Loucy (cell line): ENCODE data around the gene CD82.

Experiments
- EZH2phosphoT487 ChIP-seq: fragments of 200-600 bp; IDR thresholded peaks from 2 replicates; pipeline ENCODE4 v1.6.1; 2018; ENCODE audit warnings: antibody characterized with exemption, mild to moderate bottlenecking, moderate library complexity, borderline replicate concordance
- TF ChIP-seq, protein P1 (sequence below): fragments of 200-600 bp; sonication (generic); conservative IDR thresholded peaks from 2 replicates; pipeline ENCODE4 v1.5.1; 2014; ENCODE audit warnings: mild to moderate bottlenecking, antibody characterized with exemption, low read length

DNA sequence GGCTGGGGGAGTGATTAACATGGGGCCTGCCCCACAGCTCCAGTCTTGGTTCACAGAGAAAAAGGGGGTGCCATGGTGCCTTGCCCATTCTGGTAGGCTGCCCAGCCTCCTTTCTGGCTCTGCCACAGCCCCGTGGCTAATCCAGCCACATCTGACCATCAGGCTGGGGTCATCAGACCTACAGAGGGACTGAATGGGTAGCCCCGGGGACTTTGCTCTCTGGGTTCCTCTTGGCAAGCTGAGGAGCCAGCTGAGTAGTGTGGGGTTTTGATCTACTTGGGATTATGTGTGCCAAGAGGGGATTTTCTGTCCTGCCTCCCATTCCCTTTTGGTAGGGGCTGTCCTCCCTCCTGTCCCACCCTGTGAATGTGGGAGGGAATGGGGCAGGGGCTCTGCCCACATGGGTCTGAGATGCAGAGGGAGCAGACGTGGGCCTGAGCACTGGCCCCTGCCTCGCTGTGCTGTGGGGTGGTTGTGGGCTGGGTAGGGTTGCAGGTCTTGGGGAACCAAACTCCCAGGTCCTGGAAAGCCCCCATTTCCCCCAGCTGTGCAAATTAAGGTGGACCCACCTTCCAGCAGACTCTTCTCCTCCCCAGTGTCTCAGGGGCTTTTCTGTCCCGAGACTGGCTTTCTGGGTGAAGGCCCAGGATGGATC, 32.0 kb downstream of the CD82 start:
- TF ChIP-seq, protein P1, sequence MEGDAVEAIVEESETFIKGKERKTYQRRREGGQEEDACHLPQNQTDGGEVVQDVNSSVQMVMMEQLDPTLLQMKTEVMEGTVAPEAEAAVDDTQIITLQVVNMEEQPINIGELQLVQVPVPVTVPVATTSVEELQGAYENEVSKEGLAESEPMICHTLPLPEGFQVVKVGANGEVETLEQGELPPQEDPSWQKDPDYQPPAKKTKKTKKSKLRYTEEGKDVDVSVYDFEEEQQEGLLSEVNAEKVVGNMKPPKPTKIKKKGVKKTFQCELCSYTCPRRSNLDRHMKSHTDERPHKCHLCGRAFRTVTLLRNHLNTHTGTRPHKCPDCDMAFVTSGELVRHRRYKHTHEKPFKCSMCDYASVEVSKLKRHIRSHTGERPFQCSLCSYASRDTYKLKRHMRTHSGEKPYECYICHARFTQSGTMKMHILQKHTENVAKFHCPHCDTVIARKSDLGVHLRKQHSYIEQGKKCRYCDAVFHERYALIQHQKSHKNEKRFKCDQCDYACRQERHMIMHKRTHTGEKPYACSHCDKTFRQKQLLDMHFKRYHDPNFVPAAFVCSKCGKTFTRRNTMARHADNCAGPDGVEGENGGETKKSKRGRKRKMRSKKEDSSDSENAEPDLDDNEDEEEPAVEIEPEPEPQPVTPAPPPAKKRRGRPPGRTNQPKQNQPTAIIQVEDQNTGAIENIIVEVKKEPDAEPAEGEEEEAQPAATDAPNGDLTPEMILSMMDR = no peak
- no peak for TF ChIP-seq EZH2phosphoT487
